ENCODE results near the gene ADGRL4.
"Not testable (repeated sequence)": the region's sequence is repeated elsewhere in the genome, so short reads cannot be mapped to it uniquely, and the experiment has no call there.

The ADGRL4 gene

GRCh38 chr1:79006564-79006963, at the start of gene ADGRL4:
TSS of gene ADGRL4 (minus strand) at chr1:79006730. CDS start at chr1:79006654, 76 bp downstream.
- DNase-seq: no peak

GRCh38 chr1:79055856-79056255, 49.3 kb upstream of the ADGRL4 start:
- no peak for DNase-seq

GRCh38 chr1:79052829-79053449, 46.4 kb upstream of the ADGRL4 start:
- no peak for DNase-seq

GRCh38 chr1:79044974-79045650, 38.6 kb upstream of the ADGRL4 start:
- no peak for DNase-seq

GRCh38 chr1:79043506-79043905, 37.0 kb upstream of the ADGRL4 start:
- DNase-seq: no peak

GRCh38 chr1:79042539-79042938, 36.0 kb upstream of the ADGRL4 start:
- no peak for DNase-seq

- no peak for DNase-seq
These were observed 35.6 kb upstream of the ADGRL4 start for GRCh38 chr1:79042117-79042516.

GRCh38 chr1:79041666-79042065, 35.1 kb upstream of the ADGRL4 start:
- DNase-seq: no peak

- DNase-seq: no peak
These were observed 34.0 kb upstream of the ADGRL4 start for GRCh38 chr1:79040424-79041082.

- no peak for DNase-seq
These were observed 30.6 kb upstream of the ADGRL4 start for GRCh38 chr1:79037085-79037484.

- DNase-seq: no peak
These were observed 6.0 kb upstream of the ADGRL4 start for GRCh38 chr1:79012500-79012899.

- DNase-seq: no peak
These were observed 4.1 kb upstream of the ADGRL4 start for GRCh38 chr1:79010589-79010988.

GRCh38 chr1:79005945-79006344, 585 bp downstream of the ADGRL4 start:
- DNase-seq: no peak

GRCh38 chr1:79004916-79005315, 1.6 kb downstream of the ADGRL4 start:
- no peak for DNase-seq

- DNase-seq: no peak
These were observed 9.7 kb downstream of the ADGRL4 start for GRCh38 chr1:78996791-78997190.

GRCh38 chr1:78987042-78987441, 19.5 kb downstream of the ADGRL4 start:
- DNase-seq: no peak

GRCh38 chr1:78980511-78980910, 26.0 kb downstream of the ADGRL4 start:
- DNase-seq: no peak

- no peak for DNase-seq
These were observed 33.8 kb downstream of the ADGRL4 start for GRCh38 chr1:78972723-78973122.

GRCh38 chr1:78967091-78967490, 39.4 kb downstream of the ADGRL4 start:
- not testable (repeated sequence) for DNase-seq

- no peak for DNase-seq
These were observed 47.8 kb downstream of the ADGRL4 start for GRCh38 chr1:78958711-78959110.

- DNase-seq: no peak
These were observed 55.7 kb downstream of the ADGRL4 start for GRCh38 chr1:78950826-78951225.

- no peak for DNase-seq
These were observed 57.3 kb downstream of the ADGRL4 start for GRCh38 chr1:78949227-78949626.

- no peak for DNase-seq
These were observed 87.4 kb downstream of the ADGRL4 start for GRCh38 chr1:78919150-78919549.

GRCh38 chr1:78918157-78918556, 88.4 kb downstream of the ADGRL4 start:
- DNase-seq: no peak

Measured in activated CD8-positive, alpha-beta memory T cell treated with anti-CD3 and anti-CD28 coated beads, Interleukin-2, amount 50 U/mL, for 4 hours (primary cell).